Memory B cell (primary cell): ENCODE measurements around the gene EXOC4.
"Not testable (repeated sequence)": the region's sequence is repeated elsewhere in the genome, so short reads cannot be mapped to it uniquely, and the experiment has no call there.

ENCODE experiments used
- ATAC-seq: fragments of 150-1000 bp; cut with Tn5 transposase; 2 replicates; pipeline ENCODE4 v1.10.0; 2021; ENCODE audit warnings: low read depth, mild to moderate bottlenecking, moderate library complexity
- DNase-seq, 2 donors: peaks; one replicate each; pipeline ENCODE4 v3.0.0; 2022; ENCODE audit warnings: low spot score in 2 of 2
- H3K27ac Mint-ChIP-seq: one replicate; pipeline ENCODE4 v1.8.0; 2022; ENCODE audit warnings: mild to moderate bottlenecking, moderate library complexity, mixed read lengths
- H3K27me3 Mint-ChIP-seq: one replicate; pipeline ENCODE4 v1.8.0; 2022; ENCODE audit warnings: mixed read lengths
- H3K36me3 Mint-ChIP-seq: one replicate; pipeline ENCODE4 v1.8.0; 2022; ENCODE audit warnings: mild to moderate bottlenecking, mixed read lengths
- H3K4me1 Mint-ChIP-seq: one replicate; pipeline ENCODE4 v1.8.0; 2022; ENCODE audit warnings: mixed read lengths
- H3K4me3 Mint-ChIP-seq: one replicate; pipeline ENCODE4 v1.8.0; 2022; ENCODE audit warnings: mild to moderate bottlenecking, moderate library complexity, mixed read lengths
- H3K9me3 Mint-ChIP-seq: one replicate; pipeline ENCODE4 v1.8.0; 2022; ENCODE audit warnings: mixed read lengths

The EXOC4 gene

DNA sequence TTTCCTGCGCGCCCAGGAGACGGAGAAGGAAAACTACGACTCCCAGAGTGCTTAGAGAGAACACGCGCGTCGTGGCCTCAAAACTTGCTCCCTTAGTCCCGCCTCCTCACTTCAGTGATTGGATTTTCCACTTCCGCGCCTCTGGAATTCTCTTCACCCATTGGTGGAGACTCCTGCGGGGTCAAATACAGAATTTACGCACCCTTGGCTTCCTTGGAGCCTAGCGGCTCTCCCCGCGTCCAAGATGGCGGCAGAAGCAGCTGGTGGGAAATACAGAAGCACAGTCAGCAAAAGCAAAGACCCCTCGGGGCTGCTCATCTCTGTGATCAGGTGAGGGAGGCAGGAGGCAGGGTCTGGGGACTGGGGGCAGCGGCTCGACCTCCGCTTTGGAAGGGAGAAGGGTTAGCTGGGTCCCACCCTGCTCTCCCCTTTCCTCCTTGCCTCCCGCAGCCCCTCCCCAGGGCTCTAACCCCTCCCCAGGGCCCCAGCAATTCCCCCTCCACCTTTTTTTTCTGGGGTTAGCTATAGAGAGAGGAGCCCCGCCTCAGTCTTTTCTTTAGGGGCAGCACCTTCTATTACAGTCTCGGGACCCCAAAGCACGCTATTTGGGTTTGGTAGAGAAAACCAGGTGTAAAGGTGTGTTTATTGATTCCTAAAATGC lies at the start of gene EXOC4:
Gene EXOC4, plus strand, starts transcription at position 221 of the 661 bp plus-strand sequence.
- H3K27me3 Mint-ChIP-seq: no peaks in the 10 kb centered on the region
- peaks cover 13% of the 10 kb centered on the region for H3K4me1 Mint-ChIP-seq

DNA sequence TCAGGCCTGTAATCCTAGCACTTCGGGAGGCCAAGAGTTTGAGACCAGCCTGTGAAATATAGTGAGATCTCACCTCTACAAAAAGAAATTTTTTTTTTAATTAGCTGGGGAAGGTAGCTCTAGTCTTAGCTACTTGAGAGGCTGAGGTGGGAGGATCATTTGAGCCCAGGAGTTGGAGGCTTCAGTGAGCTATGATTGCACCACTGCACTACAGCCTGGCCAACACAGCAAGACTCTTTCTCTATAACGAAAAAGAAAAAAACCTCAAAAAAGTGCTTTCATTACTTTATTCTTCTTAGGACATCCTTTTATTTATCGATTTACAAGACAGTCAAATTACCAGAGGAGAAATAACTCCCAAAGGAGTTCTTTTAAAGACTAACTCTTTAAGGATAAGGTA lies 49.4 kb upstream of the EXOC4 start:
- DNase-seq: no peak
- Mint-ChIP-seq H3K27me3 (peaks cover 5% of the 10 kb centered on the region), H3K9me3 (no peaks in the 10 kb centered on the region), H3K36me3 (no peaks in the 10 kb centered on the region), H3K4me3 (no peak overlapping the region), H3K27ac (no peak overlapping the region), H3K4me1 (no peaks in the 10 kb centered on the region)
- no peak for ATAC-seq

More for the DNA sequence above, at the start of gene EXOC4:
- peak within 1 kb of the TSS; percentile 89 for H3K27ac Mint-ChIP-seq
- peak; percentile 97 for ATAC-seq
- H3K4me3 Mint-ChIP-seq: peak within 1 kb of the TSS; percentile 95
- H3K36me3 Mint-ChIP-seq: peaks cover 2% of the 10 kb centered on the region
- H3K9me3 Mint-ChIP-seq: no peaks in the 10 kb centered on the region
- peak; percentile 81 to 94 for DNase-seq

DNA sequence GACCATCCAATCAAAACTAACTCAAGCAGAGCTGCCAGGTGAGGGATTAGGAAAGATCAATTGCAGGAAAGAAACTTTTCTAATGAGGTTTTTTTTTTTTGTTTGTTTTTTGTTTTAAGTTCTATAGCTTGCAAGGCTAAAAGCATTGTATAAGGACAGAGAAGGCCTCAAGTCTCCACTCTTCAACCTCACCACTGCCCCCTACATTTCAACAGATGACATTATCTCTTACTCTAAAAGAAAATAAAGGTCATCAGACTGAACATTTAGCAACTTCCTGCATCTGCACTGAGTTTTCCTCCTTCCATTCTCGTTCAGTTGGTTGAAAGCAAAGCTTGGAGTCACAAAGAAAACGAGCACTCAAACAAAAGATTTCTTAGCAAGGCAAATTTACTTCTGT lies 45.2 kb upstream of the EXOC4 start:
- H3K4me3 Mint-ChIP-seq: no peak overlapping the region

DNA sequence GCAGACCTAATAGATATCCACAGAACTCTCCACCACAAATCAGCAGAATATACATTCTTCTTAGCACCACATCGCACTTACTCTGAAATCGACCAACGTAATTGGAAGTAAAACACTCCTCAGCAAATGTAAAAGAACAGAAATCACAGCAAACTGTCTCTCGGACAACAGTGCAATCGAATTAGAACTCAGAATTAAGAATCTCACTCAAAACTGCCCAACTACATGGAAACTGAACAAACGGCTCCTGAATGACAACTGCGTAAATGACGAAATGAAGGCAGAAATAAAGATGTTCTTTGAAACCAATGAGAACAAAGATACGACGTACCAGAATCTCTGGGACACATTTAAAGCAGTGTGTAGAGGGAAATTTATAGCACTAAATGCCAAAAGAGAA lies 42.1 kb upstream of the EXOC4 start:
- H3K27ac Mint-ChIP-seq, H3K36me3 Mint-ChIP-seq, ATAC-seq, DNase-seq, H3K4me1 Mint-ChIP-seq, H3K9me3 Mint-ChIP-seq, H3K4me3 Mint-ChIP-seq: not testable (repeated sequence)
- peaks cover 22% of the 10 kb centered on the region for H3K27me3 Mint-ChIP-seq

More for the DNA sequence above, 45.2 kb upstream of the EXOC4 start:
- Mint-ChIP-seq H3K4me1 (no peaks in the 10 kb centered on the region), H3K36me3 (no peaks in the 10 kb centered on the region), H3K27ac (no peak overlapping the region), H3K9me3 (no peaks in the 10 kb centered on the region), H3K27me3 (peaks cover 19% of the 10 kb centered on the region)
- no peak for ATAC-seq
- no peak for DNase-seq

DNA sequence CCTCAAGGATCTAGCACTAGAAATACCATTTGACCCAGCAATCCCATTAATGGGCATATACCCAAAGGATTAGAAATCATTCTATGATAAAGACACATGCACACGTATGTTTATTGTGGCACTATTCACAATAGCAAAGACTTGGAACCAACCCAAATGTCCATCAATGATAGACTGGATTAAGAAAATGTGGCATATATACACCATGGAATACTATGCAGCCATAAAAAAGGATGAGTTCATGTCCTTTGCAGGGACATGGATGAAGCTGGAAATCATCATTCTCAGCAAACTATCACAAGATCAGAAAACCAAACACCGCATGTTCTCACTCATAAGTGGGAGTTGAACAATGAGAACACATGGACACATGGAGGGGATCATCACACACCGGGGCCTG lies 39.1 kb upstream of the EXOC4 start:
- H3K27me3 Mint-ChIP-seq: peaks cover 19% of the 10 kb centered on the region
- H3K9me3 Mint-ChIP-seq: not testable (repeated sequence)

DNA sequence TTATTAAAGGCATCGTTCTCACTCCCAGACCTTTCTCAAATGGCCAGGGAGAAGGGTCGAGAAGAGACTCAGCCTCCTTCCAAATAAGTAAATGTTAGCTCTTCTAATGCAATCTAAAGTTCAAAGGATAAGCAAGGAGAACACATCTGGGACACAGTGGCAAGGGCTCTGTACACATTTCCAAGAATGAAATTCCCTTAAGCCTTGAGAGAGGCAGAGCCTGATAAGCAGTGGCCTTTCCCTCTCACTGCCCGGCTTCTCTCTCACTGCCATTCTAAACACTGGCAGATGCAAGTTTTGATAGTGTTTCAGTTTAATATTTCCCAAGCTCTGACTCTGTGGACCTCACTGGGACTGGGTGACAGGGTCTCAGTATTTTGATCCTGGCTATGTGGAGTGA lies 35.1 kb upstream of the EXOC4 start:
- peaks cover 4% of the 10 kb centered on the region for H3K27me3 Mint-ChIP-seq

More for the DNA sequence above, 39.1 kb upstream of the EXOC4 start:
- not testable (repeated sequence) for H3K36me3 Mint-ChIP-seq, H3K27ac Mint-ChIP-seq, H3K4me3 Mint-ChIP-seq, H3K4me1 Mint-ChIP-seq, ATAC-seq, DNase-seq

DNA sequence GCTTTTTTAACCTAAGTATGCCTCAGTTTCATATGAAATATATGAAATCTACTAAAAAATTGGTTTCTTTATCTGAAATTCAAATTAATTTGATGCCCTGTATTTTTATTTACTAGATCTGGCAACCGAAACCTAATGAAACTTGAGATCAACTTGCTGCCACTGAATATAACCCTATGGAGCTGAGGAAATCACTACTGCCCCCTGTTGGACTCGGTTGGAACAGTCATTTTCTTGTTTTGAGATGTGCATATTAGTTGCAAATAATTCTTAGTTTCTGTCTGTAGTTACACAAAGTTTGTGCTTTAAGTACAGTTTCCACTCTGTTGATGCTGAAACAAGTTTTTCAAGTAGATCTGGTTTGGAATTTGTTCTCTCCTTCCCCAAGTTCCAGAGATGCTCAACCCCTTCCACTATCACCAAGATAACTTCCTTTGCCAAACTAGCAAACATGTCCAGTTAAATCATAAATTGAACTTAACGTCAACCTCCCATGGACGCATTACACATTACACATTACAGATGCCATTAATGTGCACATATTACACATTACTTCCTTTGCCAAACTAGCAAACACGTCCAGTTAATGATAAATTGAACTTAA lies 22.2 kb upstream of the EXOC4 start:
- no peaks in the 10 kb centered on the region for H3K9me3 Mint-ChIP-seq
- H3K4me1 Mint-ChIP-seq: no peaks in the 10 kb centered on the region
- no peak overlapping the region for H3K4me3 Mint-ChIP-seq
- no peak overlapping the region for H3K27ac Mint-ChIP-seq
- DNase-seq (peak; percentile 33 to 47), ATAC-seq (peak; percentile 29)
- no peaks in the 10 kb centered on the region for H3K36me3 Mint-ChIP-seq
- H3K27me3 Mint-ChIP-seq: peaks cover 11% of the 10 kb centered on the region

More for the DNA sequence above, 35.1 kb upstream of the EXOC4 start:
- Mint-ChIP-seq H3K4me1 (no peaks in the 10 kb centered on the region), H3K36me3 (no peaks in the 10 kb centered on the region), H3K27ac (no peak overlapping the region), H3K4me3 (no peak overlapping the region), H3K9me3 (peaks cover 9% of the 10 kb centered on the region)
- ATAC-seq: no peak
- no peak for DNase-seq

DNA sequence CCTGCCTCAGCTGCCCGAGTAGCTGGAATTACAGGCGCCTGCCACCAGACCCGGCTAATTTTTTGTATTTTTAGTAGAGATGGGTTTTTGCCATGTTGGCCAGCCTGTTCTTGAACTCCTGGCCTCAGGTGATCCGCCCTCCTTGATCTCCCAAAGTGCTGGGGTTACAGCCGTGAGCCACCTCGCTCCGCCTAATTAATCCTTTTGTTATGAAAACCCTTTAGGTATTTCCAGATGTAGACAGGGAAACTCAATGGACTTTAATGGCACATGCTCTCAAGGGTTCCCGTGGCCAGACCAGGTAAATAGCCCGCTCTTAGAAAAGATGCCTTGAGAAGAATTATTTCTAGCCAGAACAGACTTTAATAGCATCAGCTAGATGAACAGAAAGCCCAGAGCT lies 19.7 kb upstream of the EXOC4 start:
- H3K36me3 Mint-ChIP-seq: no peaks in the 10 kb centered on the region
- DNase-seq: no peak
- H3K9me3 Mint-ChIP-seq: no peaks in the 10 kb centered on the region
- no peaks in the 10 kb centered on the region for H3K4me1 Mint-ChIP-seq
- H3K4me3 Mint-ChIP-seq: no peak overlapping the region
- H3K27me3 Mint-ChIP-seq: peaks cover 17% of the 10 kb centered on the region
- ATAC-seq: no peak
- H3K27ac Mint-ChIP-seq: no peak overlapping the region

DNA sequence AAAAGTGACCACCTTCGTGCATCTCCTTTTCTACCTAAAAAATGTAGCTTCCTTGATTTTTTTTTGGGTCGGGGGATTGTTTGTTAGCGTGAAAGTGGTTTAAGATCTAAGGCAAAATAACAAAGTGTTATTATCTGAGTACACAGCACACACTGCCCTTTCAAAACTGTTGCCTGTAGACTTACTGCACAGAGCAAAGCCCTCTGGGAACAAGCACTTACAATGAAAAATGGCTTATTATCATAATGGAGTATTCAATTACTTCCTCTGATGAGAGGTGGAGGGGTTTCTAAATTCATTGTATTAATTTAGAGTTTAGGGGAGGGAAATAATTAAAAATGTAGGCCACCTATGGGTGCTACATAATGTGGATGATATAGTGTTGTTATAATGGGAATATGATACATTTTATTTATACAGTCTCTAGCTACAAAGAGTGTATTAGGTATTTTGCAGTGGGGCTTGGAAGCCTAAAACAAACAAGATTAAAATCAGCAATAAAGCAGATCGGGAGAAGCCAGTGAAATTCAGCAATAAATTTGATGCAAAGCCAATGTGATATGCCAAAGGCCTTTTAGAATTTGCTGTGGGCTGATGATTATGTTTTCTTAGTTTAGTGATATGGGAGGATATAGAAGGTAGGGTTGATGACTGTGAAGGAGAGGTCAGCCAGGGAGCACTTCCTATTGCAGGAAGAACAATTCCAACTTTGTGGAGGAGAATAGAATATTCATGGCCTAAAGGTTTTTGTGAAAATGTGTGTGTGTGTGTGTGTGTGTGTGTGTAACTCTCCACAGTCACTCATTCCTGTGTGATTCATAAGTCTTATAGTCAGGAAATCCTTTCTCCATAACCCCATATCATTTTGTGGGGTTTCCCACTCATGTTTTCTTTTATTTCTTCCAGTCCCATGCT lies 17.7 kb upstream of the EXOC4 start:
- no peaks in the 10 kb centered on the region for H3K36me3 Mint-ChIP-seq
- H3K27me3 Mint-ChIP-seq: peaks cover 14% of the 10 kb centered on the region
- ATAC-seq: no peak
- no peaks in the 10 kb centered on the region for H3K9me3 Mint-ChIP-seq
- H3K27ac Mint-ChIP-seq: no peak overlapping the region
- DNase-seq: no peak
- no peak overlapping the region for H3K4me3 Mint-ChIP-seq
- no peaks in the 10 kb centered on the region for H3K4me1 Mint-ChIP-seq

DNA sequence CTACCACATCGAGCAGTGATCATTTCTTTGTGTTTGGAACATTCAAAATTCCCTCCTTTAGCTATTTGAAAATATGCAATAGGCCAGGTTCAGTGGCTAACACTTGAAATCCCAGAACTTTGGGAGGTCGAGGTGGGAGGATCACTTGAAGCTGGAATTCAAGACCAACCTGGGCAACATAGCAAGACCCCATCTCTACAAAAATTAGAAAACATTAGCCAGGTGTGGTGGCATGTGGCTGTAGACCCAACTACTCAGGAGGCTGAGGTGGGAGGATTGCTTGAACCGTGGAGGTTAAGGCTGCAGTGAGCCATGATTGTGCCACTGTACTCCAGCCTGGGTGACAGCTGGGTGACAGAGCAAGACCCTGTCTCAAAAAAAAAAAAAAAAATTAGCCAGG lies 15.3 kb upstream of the EXOC4 start:
- Mint-ChIP-seq H3K4me1 (no peaks in the 10 kb centered on the region), H3K36me3 (no peaks in the 10 kb centered on the region), H3K4me3 (no peak overlapping the region), H3K27ac (no peak overlapping the region), H3K9me3 (no peaks in the 10 kb centered on the region), H3K27me3 (peaks cover 14% of the 10 kb centered on the region)
- ATAC-seq: no peak
- DNase-seq: no peak

DNA sequence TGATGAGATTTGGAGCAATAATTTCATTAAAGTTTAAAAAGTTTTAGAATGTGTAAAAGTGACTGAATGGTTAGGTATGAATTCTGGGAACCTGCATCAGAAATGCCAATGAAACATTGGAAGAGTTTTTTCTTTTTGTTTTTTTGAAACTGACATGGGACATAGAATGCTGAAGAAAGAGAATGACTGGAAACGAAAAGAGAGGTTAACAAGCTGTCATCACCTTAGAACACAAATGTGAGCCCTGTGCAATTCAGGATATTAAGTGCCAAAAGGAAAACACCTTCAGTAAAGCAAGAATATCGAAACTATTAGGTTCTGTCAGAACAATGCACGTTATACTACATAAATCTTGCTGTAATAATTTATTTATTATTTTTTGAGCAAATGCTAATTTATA lies 12.6 kb upstream of the EXOC4 start:
- no peak overlapping the region for H3K27ac Mint-ChIP-seq
- ATAC-seq (no peak), DNase-seq (no peak)
- no peaks in the 10 kb centered on the region for H3K36me3 Mint-ChIP-seq
- H3K4me1 Mint-ChIP-seq: no peaks in the 10 kb centered on the region
- H3K27me3 Mint-ChIP-seq: peaks cover 15% of the 10 kb centered on the region
- no peak overlapping the region for H3K4me3 Mint-ChIP-seq
- no peaks in the 10 kb centered on the region for H3K9me3 Mint-ChIP-seq

DNA sequence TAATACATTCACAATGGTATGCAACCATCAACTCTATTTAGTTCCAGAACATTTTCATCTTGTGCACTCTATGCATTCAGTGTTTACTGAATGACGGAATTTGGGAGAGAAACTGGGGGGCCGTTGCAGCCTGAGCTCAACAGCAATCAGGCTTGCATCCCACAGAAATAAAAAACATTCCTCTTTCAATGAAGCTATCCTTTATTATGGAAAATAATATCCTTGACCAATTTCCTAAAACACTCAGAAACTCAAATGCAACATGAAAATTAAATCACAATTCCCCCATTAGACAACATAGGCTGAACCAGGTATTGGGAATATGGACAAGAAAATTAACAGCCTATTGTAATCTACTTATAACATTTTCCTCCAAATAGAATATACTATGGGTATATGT lies 6.3 kb upstream of the EXOC4 start:
- Mint-ChIP-seq H3K4me1 (no peaks in the 10 kb centered on the region), H3K36me3 (no peaks in the 10 kb centered on the region), H3K9me3 (no peaks in the 10 kb centered on the region), H3K27ac (no peak overlapping the region), H3K27me3 (peaks cover 8% of the 10 kb centered on the region), H3K4me3 (no peak overlapping the region)
- no peak for DNase-seq
- no peak for ATAC-seq

DNA sequence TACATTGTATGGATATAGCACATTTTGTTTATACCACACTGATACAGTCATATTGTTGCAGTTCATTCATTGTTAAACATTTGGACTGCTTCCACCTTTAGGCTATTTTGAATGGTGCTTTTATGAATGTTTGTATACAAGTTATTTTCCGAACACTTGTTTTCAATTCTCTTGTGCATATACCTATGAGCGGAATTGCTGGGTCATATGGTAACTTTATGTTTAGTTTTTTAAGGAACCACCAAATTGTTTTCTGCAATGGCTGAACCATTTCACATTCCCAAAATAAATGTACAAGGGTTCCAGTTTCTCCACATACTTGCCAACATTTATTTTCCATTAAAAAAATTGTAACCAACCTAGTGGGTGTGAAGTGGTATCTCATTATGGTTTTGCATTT lies 4.0 kb upstream of the EXOC4 start:
- Mint-ChIP-seq H3K36me3 (no peaks in the 10 kb centered on the region), H3K27me3 (no peaks in the 10 kb centered on the region), H3K9me3 (no peaks in the 10 kb centered on the region), H3K27ac (no peak overlapping the region), H3K4me1 (peaks cover under 1% of the 10 kb centered on the region), H3K4me3 (no peak overlapping the region)
- no peak for DNase-seq
- ATAC-seq: no peak

DNA sequence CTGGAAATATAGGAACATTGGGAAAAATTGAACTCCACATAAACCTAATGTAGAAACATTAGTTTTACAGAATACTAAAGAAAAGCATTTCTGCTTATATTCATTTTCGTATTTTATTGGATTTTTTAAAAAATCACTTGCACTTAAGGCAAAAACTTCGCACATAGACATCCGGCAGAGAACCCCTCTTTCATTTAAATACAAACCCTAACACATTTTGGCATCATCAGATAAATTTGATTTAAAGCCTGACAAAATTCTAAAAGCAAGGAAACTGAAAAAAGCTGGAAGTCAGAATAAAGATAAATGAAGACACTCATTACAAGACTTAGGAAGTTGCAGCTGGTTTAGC lies 396 bp upstream of the EXOC4 start:
- H3K4me1 Mint-ChIP-seq: peaks cover 12% of the 10 kb centered on the region
- DNase-seq (no peak), ATAC-seq (no peak)
- H3K4me3 Mint-ChIP-seq: peak overlapping the region; percentile 95
- no peaks in the 10 kb centered on the region for H3K27me3 Mint-ChIP-seq
- H3K9me3 Mint-ChIP-seq: no peaks in the 10 kb centered on the region
- H3K36me3 Mint-ChIP-seq: peaks cover 2% of the 10 kb centered on the region
- H3K27ac Mint-ChIP-seq: peak overlapping the region; percentile 89
